Stimulated activated CD4-positive, alpha-beta T cell treated with anti-CD3 and anti-CD28 coated beads, Interleukin-12 subunit alpha, Interleukin-12 subunit beta, amount 100 ng/mL, for 24 hours (primary cell): ENCODE data around the gene TECTA.
"Not testable (repeated sequence)": the region's sequence is repeated elsewhere in the genome, so short reads cannot be mapped to it uniquely, and the experiment has no call there.

Experiments
- DNase-seq, 2 experiments: peaks; one replicate each; pipeline ENCODE4 v3.0.0-alpha.2; 2020; ENCODE audit warnings: low read depth in 2 of 2

TECTA gene

GRCh38 chr11:121131656-121132055 lies 30.6 kb downstream of the TECTA start:
- no peak for DNase-seq

- no peak for DNase-seq
These were observed 31.4 kb downstream of the TECTA start for GRCh38 chr11:121132211-121132976.

GRCh38 chr11:121134741-121135312 lies 33.8 kb downstream of the TECTA start:
- no peak for DNase-seq

GRCh38 chr11:121137005-121137404 lies 36.0 kb downstream of the TECTA start:
- DNase-seq = no peak

- no peak for DNase-seq
These were observed 37.2 kb downstream of the TECTA start for GRCh38 chr11:121138259-121138658.

- DNase-seq = no peak
These were observed 39.3 kb downstream of the TECTA start for GRCh38 chr11:121140369-121140768.

- no peak for DNase-seq
These were observed 40.0 kb downstream of the TECTA start for GRCh38 chr11:121141066-121141465.

- DNase-seq = no peak
These were observed 42.9 kb downstream of the TECTA start for GRCh38 chr11:121143921-121144320.

- DNase-seq = no peak
These were observed 43.7 kb downstream of the TECTA start for GRCh38 chr11:121144723-121145122.

GRCh38 chr11:121145826-121146225 lies 44.8 kb downstream of the TECTA start:
- no peak for DNase-seq

GRCh38 chr11:121149116-121149515 lies 48.1 kb downstream of the TECTA start:
- no peak for DNase-seq

GRCh38 chr11:121151207-121151688 lies 50.2 kb downstream of the TECTA start:
- DNase-seq = no peak

GRCh38 chr11:121152764-121153163 lies 51.7 kb downstream of the TECTA start:
- no peak for DNase-seq

- no peak for DNase-seq
These were observed 52.4 kb downstream of the TECTA start for GRCh38 chr11:121153472-121153871.

GRCh38 chr11:121154486-121155314 lies 53.7 kb downstream of the TECTA start:
- no peak for DNase-seq

GRCh38 chr11:121157756-121158155 lies 56.7 kb downstream of the TECTA start:
- no peak for DNase-seq

- DNase-seq = no peak
These were observed 58.7 kb downstream of the TECTA start for GRCh38 chr11:121159741-121160140.

- DNase-seq = no peak
These were observed 60.4 kb downstream of the TECTA start for GRCh38 chr11:121161349-121161917.

GRCh38 chr11:121163658-121164308 lies 62.7 kb downstream of the TECTA start:
- DNase-seq = no peak

- not testable (repeated sequence) for DNase-seq
These were observed 76.6 kb downstream of the TECTA start for GRCh38 chr11:121177629-121178028.

GRCh38 chr11:121179306-121179705 lies 78.3 kb downstream of the TECTA start:
- no peak for DNase-seq

- DNase-seq = no peak
These were observed 79.1 kb downstream of the TECTA start for GRCh38 chr11:121180183-121180582.
